Osteocyte (in vitro differentiated cells): ENCODE results near the gene DMPK. TPM values are rescaled to one million over a fixed set of nuclear protein-coding genes. Genes with fewer than 3 reads are reported as not detected.

ENCODE experiments used
- DNase-seq: peaks from one replicate; pipeline ENCODE4 v3.0.0; 2021; ENCODE audit warnings: mixed read lengths; ENCODE audit not compliant: unreplicated experiment; ENCODE audit errors: extremely low spot score
- H3K27ac Mint-ChIP-seq: one replicate; pipeline ENCODE4 v1.8.0; 2021; ENCODE audit warnings: mild to moderate bottlenecking, mixed read lengths; ENCODE audit not compliant: unreplicated experiment
- H3K27me3 Mint-ChIP-seq: one replicate; pipeline ENCODE4 v1.8.0; 2021; ENCODE audit warnings: mixed read lengths; ENCODE audit not compliant: unreplicated experiment
- H3K36me3 Mint-ChIP-seq: one replicate; pipeline ENCODE4 v1.8.0; 2021; ENCODE audit warnings: mixed read lengths; ENCODE audit not compliant: unreplicated experiment
- H3K4me1 Mint-ChIP-seq: one replicate; pipeline ENCODE4 v1.8.0; 2021; ENCODE audit warnings: mixed read lengths; ENCODE audit not compliant: unreplicated experiment
- H3K4me3 Mint-ChIP-seq: one replicate; pipeline ENCODE4 v1.8.0; 2021; ENCODE audit warnings: mild to moderate bottlenecking, moderate library complexity, mixed read lengths; ENCODE audit not compliant: unreplicated experiment
- H3K9me3 Mint-ChIP-seq: one replicate; pipeline ENCODE4 v1.8.0; 2021; ENCODE audit warnings: mixed read lengths; ENCODE audit not compliant: unreplicated experiment
- total RNA-seq: library from RNA; stranded (reverse); gene quantifications from 2 replicates; pipeline ENCODE4 v1.2.1, GENCODE V29; 2021
- TF ChIP-seq, protein P1 (sequence below): fragments of 200-600 bp; sonication (generic); IDR thresholded peaks from 2 replicates; pipeline ENCODE4 v1.5.0; 2021; ENCODE audit warnings: antibody characterized with exemption, mild to moderate bottlenecking, moderate library complexity

DMPK gene
- total RNA-seq, 1 donor from 2014 or later = 86.9 TPM

DNA sequence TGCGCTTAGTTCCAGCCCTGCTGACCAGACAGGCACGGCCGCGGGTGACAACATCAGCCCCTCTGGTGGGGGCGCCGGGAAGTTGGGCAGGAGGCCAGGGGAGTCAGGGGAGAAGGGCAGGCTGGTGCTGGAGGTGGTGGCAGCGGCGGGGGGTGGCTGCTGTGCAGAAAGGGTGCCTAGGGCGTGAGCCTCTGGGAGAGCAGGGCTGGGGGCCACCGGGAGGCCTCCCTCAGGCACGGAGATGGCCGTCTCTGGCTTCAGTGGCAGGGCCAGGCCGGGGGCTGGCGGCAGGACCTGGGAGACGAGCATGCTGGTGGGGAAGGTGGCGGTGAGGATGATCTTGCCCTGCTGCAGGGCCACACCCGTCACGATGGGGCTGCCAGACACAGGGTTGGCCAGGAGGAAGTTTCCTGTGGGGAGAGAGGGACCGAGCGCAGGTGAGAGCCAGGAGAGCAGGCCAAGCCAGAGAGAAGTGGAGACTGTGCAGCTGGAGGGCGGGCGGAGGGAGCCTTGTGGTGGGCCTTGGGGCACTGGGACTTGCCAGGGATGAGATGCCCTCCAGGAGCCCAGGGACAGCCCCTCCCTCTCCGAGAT, 16.5 kb downstream of the DMPK start:
- peaks cover 3% of the 10 kb centered on the region for H3K36me3 Mint-ChIP-seq
- DNase-seq = no peak
- peaks cover 25% of the 10 kb centered on the region for H3K4me1 Mint-ChIP-seq
- no peaks in the 10 kb centered on the region for H3K27me3 Mint-ChIP-seq
- H3K27ac Mint-ChIP-seq = peak overlapping the region; percentile 34
- no peaks in the 10 kb centered on the region for H3K9me3 Mint-ChIP-seq
- TF ChIP-seq, protein P1, sequence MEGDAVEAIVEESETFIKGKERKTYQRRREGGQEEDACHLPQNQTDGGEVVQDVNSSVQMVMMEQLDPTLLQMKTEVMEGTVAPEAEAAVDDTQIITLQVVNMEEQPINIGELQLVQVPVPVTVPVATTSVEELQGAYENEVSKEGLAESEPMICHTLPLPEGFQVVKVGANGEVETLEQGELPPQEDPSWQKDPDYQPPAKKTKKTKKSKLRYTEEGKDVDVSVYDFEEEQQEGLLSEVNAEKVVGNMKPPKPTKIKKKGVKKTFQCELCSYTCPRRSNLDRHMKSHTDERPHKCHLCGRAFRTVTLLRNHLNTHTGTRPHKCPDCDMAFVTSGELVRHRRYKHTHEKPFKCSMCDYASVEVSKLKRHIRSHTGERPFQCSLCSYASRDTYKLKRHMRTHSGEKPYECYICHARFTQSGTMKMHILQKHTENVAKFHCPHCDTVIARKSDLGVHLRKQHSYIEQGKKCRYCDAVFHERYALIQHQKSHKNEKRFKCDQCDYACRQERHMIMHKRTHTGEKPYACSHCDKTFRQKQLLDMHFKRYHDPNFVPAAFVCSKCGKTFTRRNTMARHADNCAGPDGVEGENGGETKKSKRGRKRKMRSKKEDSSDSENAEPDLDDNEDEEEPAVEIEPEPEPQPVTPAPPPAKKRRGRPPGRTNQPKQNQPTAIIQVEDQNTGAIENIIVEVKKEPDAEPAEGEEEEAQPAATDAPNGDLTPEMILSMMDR = no peak
- peak overlapping the region; percentile 38 for H3K4me3 Mint-ChIP-seq

DNA sequence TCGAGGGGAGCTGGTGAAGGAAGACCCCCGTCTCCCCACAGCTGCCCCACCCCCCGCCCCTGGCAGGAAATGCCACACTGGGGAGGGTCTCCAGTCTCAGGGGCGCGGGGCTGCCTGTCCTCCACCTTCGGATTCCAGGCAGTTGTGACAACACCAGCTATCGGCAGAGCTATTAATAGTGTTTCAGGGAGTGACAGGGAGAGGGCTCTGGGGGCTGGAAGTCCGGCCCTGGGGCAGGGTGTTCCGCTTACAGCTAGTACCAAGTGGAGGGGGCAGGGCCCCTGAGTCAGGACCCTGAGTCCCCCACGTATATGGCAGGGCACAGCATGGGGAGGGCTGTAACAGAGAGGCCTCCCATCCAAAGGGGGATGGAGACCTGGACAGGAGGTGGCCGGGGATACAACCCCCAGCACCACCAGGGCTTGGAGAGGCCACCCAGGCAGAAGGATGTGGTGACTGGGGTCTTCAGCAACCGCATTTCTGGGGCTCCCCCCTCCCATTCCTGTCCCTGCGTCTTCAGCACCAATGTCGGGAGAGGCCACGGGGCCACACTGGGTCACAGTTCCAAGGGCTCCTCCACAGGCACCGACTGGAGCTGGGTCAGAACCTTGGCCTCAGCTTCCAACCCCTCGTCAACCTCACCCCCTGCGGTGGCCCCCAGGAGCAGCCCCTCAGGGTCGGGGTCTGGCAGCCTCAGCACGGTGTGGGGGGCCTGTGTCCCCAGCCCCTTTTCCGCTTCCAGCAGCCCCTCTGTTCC, 17.2 kb downstream of the DMPK start:
- no peak for DNase-seq
- Mint-ChIP-seq H3K4me3 (peak overlapping the region; percentile 22), H3K36me3 (peaks cover 3% of the 10 kb centered on the region), H3K9me3 (no peaks in the 10 kb centered on the region), H3K27me3 (no peaks in the 10 kb centered on the region), H3K4me1 (peaks cover 23% of the 10 kb centered on the region), H3K27ac (peak overlapping the region; percentile 38)
- TF ChIP-seq, protein P1 = no peak

DNA sequence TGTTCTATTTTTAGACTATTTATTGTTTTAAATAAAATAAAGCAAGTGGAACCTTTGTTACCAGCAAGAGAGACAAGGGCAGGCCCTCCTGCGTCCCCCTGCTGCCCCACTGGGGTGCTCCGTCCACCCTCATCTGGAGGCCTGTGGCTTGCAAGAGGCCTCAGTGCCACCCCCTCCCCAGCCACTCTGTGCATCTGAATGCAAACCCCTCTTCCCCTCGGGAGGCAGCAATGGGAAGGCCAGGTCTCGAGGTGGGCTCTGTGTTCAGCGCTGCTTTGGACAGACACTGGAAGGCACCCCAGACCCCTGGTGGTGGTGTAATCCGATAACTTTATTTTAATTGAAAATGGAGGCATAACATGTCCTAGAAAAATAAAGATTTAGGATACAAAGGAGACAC, 17.8 kb downstream of the DMPK start:
- peaks cover 3% of the 10 kb centered on the region for H3K36me3 Mint-ChIP-seq
- peak overlapping the region; percentile 38 for H3K27ac Mint-ChIP-seq
- H3K4me1 Mint-ChIP-seq = peaks cover 20% of the 10 kb centered on the region
- no peaks in the 10 kb centered on the region for H3K9me3 Mint-ChIP-seq
- no peak overlapping the region for H3K4me3 Mint-ChIP-seq
- TF ChIP-seq, protein P1 = no peak
- no peaks in the 10 kb centered on the region for H3K27me3 Mint-ChIP-seq
- DNase-seq = no peak

DNA sequence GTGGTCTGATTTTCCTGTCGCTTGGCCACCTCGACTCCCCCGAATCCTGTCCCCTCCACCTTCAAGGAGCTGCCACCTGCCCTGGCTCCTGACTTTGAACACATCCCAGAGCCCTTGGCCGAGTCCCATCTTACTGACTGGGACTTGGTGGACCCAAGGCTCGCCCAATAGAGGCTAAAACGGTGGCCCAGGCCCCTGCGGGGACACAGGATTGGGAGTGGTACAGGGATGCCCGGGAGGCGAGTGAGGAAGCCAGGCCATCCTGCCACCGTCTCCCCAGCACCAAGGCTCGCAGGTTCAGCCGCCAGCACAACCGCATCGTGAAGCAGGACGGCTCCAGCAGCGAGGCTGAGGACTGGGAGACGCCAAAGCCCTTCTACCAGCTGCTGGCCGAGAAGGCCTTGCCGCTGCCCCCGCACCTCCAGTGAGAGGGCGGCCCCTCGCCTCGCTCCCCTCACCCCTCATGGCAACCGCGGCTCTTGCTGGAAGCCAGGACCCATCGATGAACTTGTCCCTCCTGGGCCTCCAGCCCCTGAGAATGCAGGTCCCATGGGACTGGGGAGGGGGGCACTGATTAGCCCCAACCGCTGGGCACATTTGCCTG, 18.5 kb downstream of the DMPK start:
- TF ChIP-seq, protein P1 = no peak
- Mint-ChIP-seq H3K27ac (no peak overlapping the region), H3K27me3 (no peaks in the 10 kb centered on the region), H3K4me1 (peaks cover 19% of the 10 kb centered on the region), H3K9me3 (no peaks in the 10 kb centered on the region), H3K36me3 (peaks cover 3% of the 10 kb centered on the region), H3K4me3 (no peak overlapping the region)
- no peak for DNase-seq
